Fibroblast of lung (primary cell): ENCODE results near the gene GRIK4.

ENCODE experiments used
- EZH2 ChIP-seq: IDR thresholded peaks from 2 replicates; pipeline ENCODE4 v1.5.1; 2012; ENCODE audit warnings: low read length, control low read depth, mild to moderate bottlenecking; ENCODE audit errors: missing control alignments
- TF ChIP-seq, protein P1 (sequence below), 2 donors: IDR thresholded peaks in 1 of 2; conservative IDR thresholded peaks in 1 of 2; 1 replicate in 1 of 2; 2 replicates in 1 of 2; pipeline ENCODE4 v1.5.1; 2011 to 2012; ENCODE audit warnings: low read length in 2 of 2, control low read depth in 1 of 2, inconsistent platforms in 1 of 2, low read depth in 1 of 2, mild to moderate bottlenecking in 1 of 2

GRCh38 chr11:120627327-120628163 is 116.0 kb downstream of the GRIK4 start:
- TF ChIP-seq, protein P1, sequence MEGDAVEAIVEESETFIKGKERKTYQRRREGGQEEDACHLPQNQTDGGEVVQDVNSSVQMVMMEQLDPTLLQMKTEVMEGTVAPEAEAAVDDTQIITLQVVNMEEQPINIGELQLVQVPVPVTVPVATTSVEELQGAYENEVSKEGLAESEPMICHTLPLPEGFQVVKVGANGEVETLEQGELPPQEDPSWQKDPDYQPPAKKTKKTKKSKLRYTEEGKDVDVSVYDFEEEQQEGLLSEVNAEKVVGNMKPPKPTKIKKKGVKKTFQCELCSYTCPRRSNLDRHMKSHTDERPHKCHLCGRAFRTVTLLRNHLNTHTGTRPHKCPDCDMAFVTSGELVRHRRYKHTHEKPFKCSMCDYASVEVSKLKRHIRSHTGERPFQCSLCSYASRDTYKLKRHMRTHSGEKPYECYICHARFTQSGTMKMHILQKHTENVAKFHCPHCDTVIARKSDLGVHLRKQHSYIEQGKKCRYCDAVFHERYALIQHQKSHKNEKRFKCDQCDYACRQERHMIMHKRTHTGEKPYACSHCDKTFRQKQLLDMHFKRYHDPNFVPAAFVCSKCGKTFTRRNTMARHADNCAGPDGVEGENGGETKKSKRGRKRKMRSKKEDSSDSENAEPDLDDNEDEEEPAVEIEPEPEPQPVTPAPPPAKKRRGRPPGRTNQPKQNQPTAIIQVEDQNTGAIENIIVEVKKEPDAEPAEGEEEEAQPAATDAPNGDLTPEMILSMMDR (conservative IDR thresholded peaks at IDR 0.05 in 1 of 2, IDR thresholded peaks at IDR 0.05 in 1 of 2; ENCODE audit: low read depth in 1 of 2, low read length in 2 of 2), result no peak
- no peak for TF ChIP-seq EZH2
